NT2/D1 (cell line): Measurements from ENCODE around the gene SCTR.

ENCODE experiments used
- DNase-seq: peaks from one replicate; pipeline ENCODE4 v3.0.0-alpha.2; 2011; ENCODE audit warnings: low read depth, low spot score
- H3K27me3 ChIP-seq: 2 replicates; pipeline ENCODE4 v1.6.0; 2011; ENCODE audit warnings: mild to moderate bottlenecking; ENCODE audit not compliant: insufficient read length, insufficient read depth
- H3K36me3 ChIP-seq: 2 replicates; pipeline ENCODE4 v1.6.1; 2011; ENCODE audit warnings: mild to moderate bottlenecking, low read length, mixed read lengths; ENCODE audit not compliant: insufficient read depth, insufficient read length
- H3K4me1 ChIP-seq: 2 replicates; pipeline ENCODE4 v1.5.1; 2011; ENCODE audit not compliant: insufficient read depth, insufficient read length
- H3K4me3 ChIP-seq: 2 replicates; pipeline ENCODE4 v1.5.1; 2011; ENCODE audit warnings: low read depth; ENCODE audit not compliant: insufficient read length
- H3K9ac ChIP-seq: 2 replicates; pipeline ENCODE4 v1.6.0; 2011; ENCODE audit warnings: low read depth; ENCODE audit not compliant: insufficient read length
- H3K9me3 ChIP-seq: 2 replicates; pipeline ENCODE4 v1.5.1; 2011; ENCODE audit warnings: mild to moderate bottlenecking, low read length; ENCODE audit not compliant: insufficient read depth
- SUZ12 ChIP-seq: IDR thresholded peaks from 2 replicates; pipeline ENCODE4 v1.6.1; 2011; ENCODE audit not compliant: insufficient read length, insufficient read depth; ENCODE audit errors: extremely low read depth
- YY1 ChIP-seq: IDR thresholded peaks from 2 replicates; pipeline ENCODE4 v1.6.1; 2011; ENCODE audit not compliant: insufficient read length, insufficient read depth
- ZNF274 ChIP-seq: IDR thresholded peaks from 2 replicates; pipeline ENCODE4 v1.6.1; 2011; ENCODE audit warnings: mild to moderate bottlenecking, low read depth, low read length

The SCTR gene

DNA sequence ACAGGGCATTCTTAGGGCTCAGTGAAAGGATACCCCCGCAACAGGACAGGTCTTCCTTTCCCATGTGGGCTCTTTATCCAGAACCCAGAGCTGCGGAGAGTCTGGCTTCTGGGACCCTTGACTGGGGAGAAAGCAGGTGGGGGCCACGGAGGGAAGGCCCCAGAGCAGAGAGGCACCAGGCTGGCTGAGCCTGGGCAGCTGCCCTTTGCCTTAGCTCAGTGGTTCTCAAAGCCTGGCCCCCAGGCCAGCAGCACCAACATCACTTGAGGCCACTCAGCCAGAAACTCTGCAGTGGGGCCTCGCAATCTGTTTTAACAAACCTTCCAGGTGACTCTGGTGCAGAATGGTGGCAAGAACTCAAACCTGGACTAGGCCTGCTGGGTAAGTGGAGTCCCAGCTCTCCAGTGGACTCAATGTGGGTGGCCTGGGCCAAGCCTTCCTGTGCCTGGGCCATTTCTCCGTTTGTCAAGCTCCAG, 94.2 kb downstream of the SCTR start:
- TF ChIP-seq ZNF274: no peak
- TF ChIP-seq YY1: no peak
- no peak for TF ChIP-seq SUZ12
- Histone ChIP-seq H3K9me3 (no peaks in the 10 kb centered on the region), H3K9ac (no peak overlapping the region), H3K27me3 (peaks cover 9% of the 10 kb centered on the region), H3K4me3 (no peak overlapping the region), H3K4me1 (peaks cover 29% of the 10 kb centered on the region), H3K36me3 (no peaks in the 10 kb centered on the region)
- no peak for DNase-seq

DNA sequence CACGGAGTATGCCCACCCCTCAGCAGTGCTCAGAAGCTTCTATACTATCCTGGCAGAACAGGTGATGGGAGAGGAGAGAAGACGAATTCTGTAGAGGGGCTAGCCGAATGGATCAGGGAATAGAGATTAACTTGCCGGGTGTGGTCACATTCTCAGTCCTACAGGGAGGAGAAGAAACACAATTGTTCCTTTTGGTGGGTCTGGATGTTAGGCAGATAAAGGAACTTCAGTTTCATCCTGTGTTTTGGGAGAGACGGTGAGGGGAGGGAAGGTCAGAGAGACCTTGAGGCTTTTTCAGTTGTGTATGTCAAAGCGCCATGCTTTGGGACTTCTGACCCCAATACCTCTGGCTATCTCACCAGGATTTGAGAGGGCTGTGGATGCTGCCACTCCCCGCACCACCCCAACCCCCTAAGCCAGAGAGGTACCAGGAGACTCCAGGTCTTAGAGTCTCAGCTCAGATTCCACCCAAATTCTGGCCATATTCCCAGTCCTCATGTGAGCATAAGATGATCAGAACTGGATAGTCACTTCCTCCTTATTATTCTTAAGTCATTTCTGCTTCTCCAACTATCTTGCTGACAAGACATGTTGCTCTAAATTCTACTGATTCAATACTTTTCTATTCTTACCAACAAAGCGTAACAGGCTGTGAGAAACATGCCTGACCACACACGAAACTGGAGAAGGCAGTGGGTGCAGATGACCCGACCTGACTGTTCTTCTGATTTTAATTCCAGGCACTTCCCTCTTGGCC, 94.9 kb downstream of the SCTR start:
- no peak for DNase-seq
- Histone ChIP-seq H3K9ac (no peak overlapping the region), H3K27me3 (peaks cover 9% of the 10 kb centered on the region), H3K4me3 (no peak overlapping the region), H3K36me3 (no peaks in the 10 kb centered on the region), H3K9me3 (no peaks in the 10 kb centered on the region), H3K4me1 (peaks cover 23% of the 10 kb centered on the region)
- no peak for TF ChIP-seq SUZ12
- no peak for TF ChIP-seq YY1
- TF ChIP-seq ZNF274: no peak

DNA sequence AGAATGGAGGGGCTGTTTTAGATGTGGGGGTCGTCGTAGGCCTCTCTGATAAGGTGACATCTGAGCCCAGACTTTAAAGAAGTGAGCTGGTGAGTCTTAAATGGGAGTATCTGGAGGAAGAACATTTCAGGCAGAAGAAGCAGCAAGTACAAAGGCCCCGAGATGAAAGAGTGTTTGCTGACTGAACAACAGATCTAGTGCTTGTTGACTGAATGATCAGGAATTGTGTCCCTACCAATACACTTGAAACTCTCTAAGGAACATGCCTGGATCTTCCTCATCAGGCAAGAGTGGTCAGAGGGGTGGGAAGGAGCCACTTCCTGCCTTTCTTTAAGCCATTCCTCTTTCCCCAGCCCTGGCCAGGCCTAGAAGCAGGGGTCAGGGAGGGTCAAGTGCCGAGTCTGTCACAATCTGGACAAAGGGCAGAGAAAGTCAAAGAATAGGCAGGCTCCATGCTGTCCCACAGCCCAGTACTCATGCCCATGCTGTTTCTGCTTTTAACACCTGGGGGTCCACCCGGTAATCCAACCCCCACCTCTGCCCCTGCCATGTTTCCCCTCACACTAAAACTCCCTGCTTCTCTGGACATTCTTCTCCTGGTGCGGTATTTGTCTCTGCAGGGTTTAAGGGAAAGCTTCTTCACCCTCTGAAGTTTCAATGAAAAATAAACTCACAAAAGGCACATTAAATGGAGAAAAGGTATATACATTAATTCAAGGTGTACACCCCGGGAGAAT, 95.6 kb downstream of the SCTR start:
- Histone ChIP-seq H3K9me3 (no peaks in the 10 kb centered on the region), H3K4me1 (peaks cover 20% of the 10 kb centered on the region), H3K9ac (no peak overlapping the region), H3K27me3 (peaks cover 9% of the 10 kb centered on the region), H3K4me3 (no peak overlapping the region), H3K36me3 (no peaks in the 10 kb centered on the region)
- TF ChIP-seq YY1 (no peak), ZNF274 (no peak), SUZ12 (no peak)
- no peak for DNase-seq

DNA sequence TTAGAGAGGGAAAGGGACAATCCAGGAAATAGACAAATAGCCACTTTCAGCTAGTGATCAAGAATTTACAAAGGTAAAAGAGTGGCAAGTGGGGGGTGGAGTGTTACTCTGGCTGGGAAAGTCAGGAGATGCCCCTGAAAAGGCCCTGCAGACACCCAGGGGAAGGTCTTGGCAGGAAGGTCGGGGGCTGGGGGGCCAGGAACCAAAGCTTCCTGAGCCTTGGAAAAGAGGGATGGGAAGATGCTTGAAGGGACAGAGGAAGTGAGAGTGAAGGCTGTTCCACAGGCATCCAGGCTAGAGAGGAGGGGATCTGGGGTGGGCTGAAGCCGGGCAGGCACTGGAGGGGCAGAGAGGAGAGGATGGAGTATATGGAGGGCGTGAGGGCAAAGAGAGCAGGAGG, 96.5 kb downstream of the SCTR start:
- no peaks in the 10 kb centered on the region for H3K9me3 ChIP-seq
- no peak overlapping the region for H3K4me3 ChIP-seq
- TF ChIP-seq YY1 (no peak), SUZ12 (no peak), ZNF274 (no peak)
- no peaks in the 10 kb centered on the region for H3K36me3 ChIP-seq
- peaks cover 18% of the 10 kb centered on the region for H3K4me1 ChIP-seq
- no peak overlapping the region for H3K9ac ChIP-seq
- peaks cover 9% of the 10 kb centered on the region for H3K27me3 ChIP-seq
- DNase-seq: no peak

DNA sequence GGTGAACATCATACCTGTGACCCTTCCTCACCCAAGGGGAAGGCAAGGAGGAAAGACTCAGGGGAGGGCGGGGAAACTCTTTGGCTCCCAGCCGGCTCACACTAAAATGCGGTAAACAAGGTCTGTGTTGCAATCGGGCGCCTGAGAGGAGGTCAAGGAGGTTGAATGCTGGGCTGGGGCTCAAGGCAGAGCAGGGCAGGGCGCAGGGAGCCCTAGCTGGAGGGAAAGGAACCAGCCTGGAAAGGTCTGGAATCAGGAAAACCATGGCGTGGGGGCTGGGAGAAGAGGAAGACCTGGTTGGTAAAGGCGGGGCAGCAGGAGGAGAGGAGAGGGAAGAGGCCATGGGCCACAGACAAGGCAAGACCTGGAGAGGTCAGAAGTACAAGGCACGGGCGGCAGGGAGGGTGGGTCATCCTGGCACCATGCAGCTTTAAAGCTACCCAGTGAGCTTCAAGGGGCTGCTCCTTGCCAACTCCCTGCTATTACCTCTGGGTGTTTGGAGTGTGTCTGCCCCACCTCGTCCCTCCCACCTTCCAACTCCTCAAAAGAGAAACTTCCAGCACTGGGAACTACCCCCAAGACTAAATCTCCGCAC, 97.4 kb downstream of the SCTR start:
- no peaks in the 10 kb centered on the region for H3K36me3 ChIP-seq
- no peak overlapping the region for H3K4me3 ChIP-seq
- no peak for DNase-seq
- peaks cover 16% of the 10 kb centered on the region for H3K4me1 ChIP-seq
- TF ChIP-seq YY1 (no peak), ZNF274 (no peak), SUZ12 (no peak)
- peaks cover 5% of the 10 kb centered on the region; the same call in 1 of the 2 replicates for H3K9me3 ChIP-seq
- peaks cover 4% of the 10 kb centered on the region for H3K27me3 ChIP-seq
- no peak overlapping the region for H3K9ac ChIP-seq

DNA sequence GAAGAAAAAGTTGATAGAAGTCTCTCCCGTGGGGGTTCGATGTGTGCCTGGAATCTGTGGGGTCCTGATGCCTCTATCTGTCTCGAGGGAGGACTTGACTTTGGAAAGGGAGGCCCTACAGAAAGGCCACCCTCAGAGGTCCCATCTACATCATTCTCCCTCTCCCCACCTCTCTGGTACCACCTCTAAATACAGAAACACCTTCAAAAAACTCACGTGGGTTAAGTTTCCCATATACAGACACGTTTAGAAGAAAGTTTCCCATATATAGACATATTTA, 97.9 kb downstream of the SCTR start:
- TF ChIP-seq SUZ12: no peak
- TF ChIP-seq YY1: no peak
- TF ChIP-seq ZNF274: no peak
- no peaks in the 10 kb centered on the region for H3K36me3 ChIP-seq
- H3K27me3 ChIP-seq: peaks cover 4% of the 10 kb centered on the region
- no peak overlapping the region for H3K9ac ChIP-seq
- H3K4me3 ChIP-seq: no peak overlapping the region
- DNase-seq: no peak
- H3K4me1 ChIP-seq: peaks cover 16% of the 10 kb centered on the region
- H3K9me3 ChIP-seq: peaks cover 10% of the 10 kb centered on the region
